ENCODE results near the gene MPV17L2.

MPV17L2 gene

DNA sequence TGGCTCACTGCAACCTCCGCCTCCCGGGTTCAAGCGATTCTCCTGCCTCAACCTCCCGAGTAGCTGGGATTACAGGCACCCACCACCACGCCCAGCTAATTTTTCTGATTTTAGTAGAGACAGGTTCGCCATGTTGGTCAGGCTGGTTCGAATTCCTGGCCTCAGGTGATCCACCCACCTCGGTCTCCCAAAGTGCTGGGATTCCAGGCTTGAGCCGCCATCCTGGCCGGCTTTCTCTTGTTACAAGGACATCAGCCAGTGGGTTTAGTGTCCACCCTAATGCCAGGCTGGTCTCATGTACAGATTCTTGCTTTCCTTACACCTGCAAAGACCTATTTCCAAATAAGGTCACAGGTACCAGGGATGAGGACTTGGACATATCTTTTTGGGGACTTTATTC lies 33.2 kb upstream of the MPV17L2 start:
- ChIA-PET POLR2A (no interaction called here), CTCF (interaction anchor here (1.0 to 5.0 kb wide), 20 partner anchors 8 to 158 kb away, joined by 3 to 66 read pairs (median 6); partner anchors contain the start of genes IFI30, MPV17L2 and PIK3R2)
- no peak overlapping the region for H3K4me3 ChIP-seq (ENCODE audit: low read depth, low read length)
- TF ChIP-seq, protein P1, sequence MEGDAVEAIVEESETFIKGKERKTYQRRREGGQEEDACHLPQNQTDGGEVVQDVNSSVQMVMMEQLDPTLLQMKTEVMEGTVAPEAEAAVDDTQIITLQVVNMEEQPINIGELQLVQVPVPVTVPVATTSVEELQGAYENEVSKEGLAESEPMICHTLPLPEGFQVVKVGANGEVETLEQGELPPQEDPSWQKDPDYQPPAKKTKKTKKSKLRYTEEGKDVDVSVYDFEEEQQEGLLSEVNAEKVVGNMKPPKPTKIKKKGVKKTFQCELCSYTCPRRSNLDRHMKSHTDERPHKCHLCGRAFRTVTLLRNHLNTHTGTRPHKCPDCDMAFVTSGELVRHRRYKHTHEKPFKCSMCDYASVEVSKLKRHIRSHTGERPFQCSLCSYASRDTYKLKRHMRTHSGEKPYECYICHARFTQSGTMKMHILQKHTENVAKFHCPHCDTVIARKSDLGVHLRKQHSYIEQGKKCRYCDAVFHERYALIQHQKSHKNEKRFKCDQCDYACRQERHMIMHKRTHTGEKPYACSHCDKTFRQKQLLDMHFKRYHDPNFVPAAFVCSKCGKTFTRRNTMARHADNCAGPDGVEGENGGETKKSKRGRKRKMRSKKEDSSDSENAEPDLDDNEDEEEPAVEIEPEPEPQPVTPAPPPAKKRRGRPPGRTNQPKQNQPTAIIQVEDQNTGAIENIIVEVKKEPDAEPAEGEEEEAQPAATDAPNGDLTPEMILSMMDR (IDR thresholded peaks at IDR 0.05; ENCODE audit: insufficient read depth, low read length, missing control alignments) = no peak
- DNase-seq (ENCODE audit: low read depth, low spot score) = no peak

DNA sequence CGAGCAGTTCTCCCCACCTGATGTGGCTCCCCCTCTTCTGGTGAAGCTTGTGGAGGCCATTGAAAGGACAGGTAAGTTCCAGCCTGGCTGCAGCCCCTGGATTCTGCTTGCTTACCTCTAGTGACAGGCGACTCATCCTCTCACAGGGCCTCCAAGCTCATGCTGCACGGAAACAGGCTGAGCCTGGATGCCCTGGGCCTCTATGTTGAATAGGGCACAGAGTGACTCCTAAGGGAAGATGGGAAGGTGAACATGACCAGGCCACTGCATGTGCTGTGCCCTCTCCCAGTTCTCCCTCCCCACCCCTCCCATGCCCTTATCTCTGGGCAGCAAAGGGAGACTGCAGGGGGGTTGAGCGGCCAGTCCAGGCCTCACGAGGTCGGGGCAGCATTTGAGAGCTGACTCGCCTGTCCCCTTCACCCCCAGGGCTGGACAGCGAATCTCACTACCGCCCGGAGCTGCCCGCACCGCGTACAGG lies 32.5 kb upstream of the MPV17L2 start:
- ChIA-PET POLR2A (no interaction called here), CTCF (interaction anchor here (0.6 to 5.0 kb wide), 29 partner anchors 8 to 161 kb away, joined by 3 to 66 read pairs (median 6); partner anchors contain the start of genes IFI30, MPV17L2 and PIK3R2)
- DNase-seq (ENCODE audit: low read depth, low spot score) = no peak
- TF ChIP-seq, protein P1 (IDR thresholded peaks at IDR 0.05; ENCODE audit: insufficient read depth, low read length, missing control alignments) = no peak
- peak overlapping the region; percentile 27 for H3K4me3 ChIP-seq (ENCODE audit: low read depth, low read length)

DNA sequence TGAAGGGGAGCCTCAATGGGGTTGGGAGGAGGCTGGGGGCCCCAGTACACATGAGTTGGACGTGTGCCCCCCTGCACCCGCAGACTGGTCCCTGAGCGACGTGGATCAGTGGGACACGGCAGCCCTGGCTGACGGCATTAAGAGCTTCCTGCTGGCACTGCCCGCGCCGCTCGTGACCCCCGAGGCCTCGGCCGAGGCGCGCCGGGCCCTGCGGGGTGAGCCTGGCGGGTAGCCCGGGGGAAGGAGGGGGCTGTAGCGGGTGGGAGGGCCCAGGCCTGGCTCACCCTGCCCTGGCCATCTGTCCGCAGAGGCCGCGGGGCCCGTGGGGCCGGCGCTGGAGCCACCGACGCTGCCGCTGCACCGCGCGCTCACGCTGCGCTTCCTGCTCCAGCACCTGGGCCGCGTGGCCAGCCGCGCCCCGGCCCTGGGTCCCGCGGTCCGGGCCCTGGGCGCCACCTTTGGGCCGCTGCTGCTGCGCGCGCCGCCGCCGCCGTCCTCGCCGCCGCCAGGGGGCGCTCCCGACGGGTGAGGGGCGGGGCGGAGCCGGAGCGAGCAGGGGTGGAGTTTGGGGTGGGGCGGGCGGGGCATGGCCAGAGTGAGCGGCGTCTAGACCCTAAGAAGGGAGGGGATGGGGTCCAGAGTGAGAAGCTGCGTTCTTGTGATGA lies 31.9 kb upstream of the MPV17L2 start:
- DNase-seq (ENCODE audit: low read depth, low spot score) = no peak
- POLR2A ChIA-PET = no interaction called here
- CTCF ChIA-PET = interaction anchor here (0.6 to 5.0 kb wide), 36 partner anchors 8 to 166 kb away, joined by 3 to 66 read pairs (median 5); partner anchors contain the start of genes IFI30, MPV17L2 and PIK3R2
- TF ChIP-seq, protein P1 (IDR thresholded peaks at IDR 0.05; ENCODE audit: insufficient read depth, low read length, missing control alignments) = peak; percentile 55
- H3K4me3 ChIP-seq (ENCODE audit: low read depth, low read length) = peak overlapping the region; percentile 27

DNA sequence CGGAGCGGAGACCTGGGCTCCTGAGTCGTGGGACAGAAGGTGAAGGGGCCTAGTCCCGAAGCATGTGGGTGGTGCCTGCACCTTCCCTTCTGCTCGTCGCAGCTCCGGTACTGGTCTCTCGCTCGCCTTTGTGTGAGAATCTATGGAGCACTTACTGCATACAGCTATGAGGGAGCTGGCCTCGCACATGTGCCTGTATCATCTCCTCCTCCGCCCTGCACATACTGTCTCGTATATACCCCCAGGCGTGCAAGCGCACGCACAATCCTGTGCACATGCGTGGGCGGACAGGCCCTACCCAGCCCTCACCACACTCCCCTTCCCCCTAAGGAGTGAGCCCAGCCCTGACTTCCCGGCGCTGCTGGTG lies 31.4 kb upstream of the MPV17L2 start:
- ChIA-PET POLR2A (no interaction called here), CTCF (interaction anchor here (0.9 to 5.0 kb wide), 24 partner anchors 9 to 165 kb away, joined by 3 to 66 read pairs (median 6); partner anchors contain the start of genes IFI30, MPV17L2 and PIK3R2)
- TF ChIP-seq, protein P1 (IDR thresholded peaks at IDR 0.05; ENCODE audit: insufficient read depth, low read length, missing control alignments) = no peak
- H3K4me3 ChIP-seq (ENCODE audit: low read depth, low read length) = no peak overlapping the region
- no peak for DNase-seq (ENCODE audit: low read depth, low spot score)

DNA sequence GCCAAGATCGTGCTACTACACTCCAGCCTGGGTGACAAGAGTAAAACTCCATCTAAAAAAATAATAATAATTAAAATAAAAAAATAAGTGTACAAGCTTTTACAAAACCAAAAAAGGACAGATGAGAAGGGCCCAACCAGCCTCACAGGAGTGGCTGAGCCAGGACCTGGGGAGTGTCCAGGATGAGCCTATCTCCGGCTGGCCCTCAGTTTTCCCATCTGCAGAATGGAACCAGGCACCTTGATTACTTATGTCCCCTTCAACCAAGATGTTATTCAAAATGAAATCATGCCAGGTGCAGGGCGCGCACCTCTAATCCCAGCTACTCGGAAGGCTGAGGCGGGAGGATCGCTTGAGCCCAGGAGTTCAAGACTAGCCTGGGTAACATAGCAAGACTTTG lies 28.9 kb upstream of the MPV17L2 start:
- TF ChIP-seq, protein P1 (IDR thresholded peaks at IDR 0.05; ENCODE audit: insufficient read depth, low read length, missing control alignments) = no peak
- no peak for DNase-seq (ENCODE audit: low read depth, low spot score)
- H3K4me3 ChIP-seq (ENCODE audit: low read depth, low read length) = no peak overlapping the region
- ChIA-PET POLR2A (no interaction called here), CTCF (interaction anchor here (0.8 to 6.8 kb wide), 12 partner anchors 8 to 129 kb away, joined by 3 to 52 read pairs (median 4); partner anchors contain the start of genes IFI30 and PIK3R2)

DNA sequence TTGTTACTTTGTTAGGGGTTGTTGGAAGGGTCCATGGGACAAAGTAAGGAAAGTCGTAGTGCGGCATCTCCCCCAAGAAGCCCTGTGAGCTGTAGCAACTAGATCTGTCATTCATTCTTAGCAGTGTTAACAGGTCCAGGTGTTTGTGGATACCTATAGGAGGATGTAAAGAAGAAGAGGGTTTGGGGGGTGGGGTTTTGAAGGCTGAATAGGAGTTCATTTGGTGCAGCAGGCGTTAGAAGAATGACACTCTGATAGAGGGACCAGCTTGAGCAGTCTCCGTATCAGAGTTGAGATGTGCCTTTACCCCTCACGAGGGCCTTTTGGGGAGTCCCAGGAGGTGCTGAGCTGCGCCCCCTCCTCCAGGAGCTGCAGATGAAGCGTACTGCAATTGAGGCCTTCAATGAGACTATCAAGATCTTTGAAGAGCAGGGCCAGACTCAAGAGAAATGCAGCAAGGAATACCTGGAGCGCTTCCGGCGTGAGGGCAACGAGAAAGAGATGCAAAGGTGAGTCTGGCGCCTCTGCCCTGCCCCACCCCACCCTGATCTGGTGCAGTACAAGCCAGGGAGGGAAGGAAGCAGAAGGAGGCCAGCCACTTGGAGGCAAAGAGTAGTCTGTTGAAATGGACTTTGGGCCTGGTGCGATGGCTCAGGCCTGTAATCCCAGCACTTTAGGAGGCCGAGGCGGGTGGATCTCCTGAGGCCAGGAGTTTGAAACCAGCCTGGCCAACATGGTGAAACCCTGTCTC lies 27.0 kb upstream of the MPV17L2 start:
- no peak overlapping the region for H3K4me3 ChIP-seq (ENCODE audit: low read depth, low read length)
- TF ChIP-seq, protein P1 (IDR thresholded peaks at IDR 0.05; ENCODE audit: insufficient read depth, low read length, missing control alignments) = no peak
- no peak for DNase-seq (ENCODE audit: low read depth, low spot score)
- CTCF ChIA-PET = interaction anchor here (6.2 to 6.8 kb wide), 2 partner anchors 54 to 87 kb away, joined by 50 to 52 read pairs; a partner anchor contains a TSS
- POLR2A ChIA-PET = no interaction called here
